Prostate gland (tissue), 2 donors: ENCODE results near the gene RIPOR3. TPM values are rescaled to one million over a fixed set of nuclear protein-coding genes. Genes with fewer than 3 reads are reported as not detected.
"Not testable (repeated sequence)": the region's sequence is repeated elsewhere in the genome, so short reads cannot be mapped to it uniquely, and the experiment has no call there.

ENCODE experiments used
- DNase-seq: peaks from one replicate; pipeline ENCODE4 v3.0.0-alpha.2; 2019; ENCODE audit warnings: low spot score
- H3K27ac ChIP-seq, 2 donors: fragments of 200-600 bp; sonication (generic); 2 replicates each; pipeline ENCODE4 v1.5.1; 2017 to 2019
- H3K27me3 ChIP-seq: fragments of 200-600 bp; sonication (generic); replicated peaks from 2 replicates; pipeline ENCODE4 v1.5.1; 2019; ENCODE audit not compliant: insufficient read depth
- H3K36me3 ChIP-seq, 2 donors: fragments of 200-600 bp; sonication (generic); 1 replicate in 1 of 2; 2 replicates in 1 of 2; pipeline versions ENCODE4 v1.5.1 to v1.8.1; 2017 to 2019
- H3K4me1 ChIP-seq: fragments of 200-600 bp; sonication (generic); replicated peaks from 2 replicates; pipeline ENCODE4 v1.5.1; 2019
- H3K4me3 ChIP-seq, 2 donors: fragments of 200-600 bp; sonication (generic); 2 replicates each; pipeline ENCODE4 v1.5.1; 2017 to 2019
- H3K9me3 ChIP-seq: fragments of 200-600 bp; sonication (generic); 2 replicates; pipeline ENCODE4 v1.5.1; 2017
- POLR2A ChIP-seq: fragments of 450-650 bp; IDR thresholded peaks from one replicate; pipeline ENCODE4 v1.6.1; 2016; ENCODE audit warnings: antibody characterized with exemption, mild to moderate bottlenecking
- POLR2AphosphoS5 ChIP-seq: sonication (generic); formaldehyde crosslinking; IDR thresholded peaks from one replicate; pipeline ENCODE4 v1.6.1; 2017; ENCODE audit warnings: antibody characterized with exemption
- WGBS: methylation state at CpG from one replicate; pipeline ENCODE4 v1.1.5; 2018; 5-methylcytosine and 5-hydroxymethylcytosine counted together
- intact Hi-C: fragments of 100-400 bp; cut with DNase I; formaldehyde crosslinking; loops from one replicate; pipeline ENCODE4 v1.14.2; 2022
- total RNA-seq, 2 donors: library from RNA; depleted of rRNA; stranded (reverse); fragments of >200 nt; gene quantifications; one replicate each; pipeline ENCODE4 v1.1.0, GENCODE V29; 2016
- TF ChIP-seq, protein P1 (sequence below), 4 experiments: fragments of 200-600 bp in 2 of 4; fragments of 450-650 bp in 2 of 4; sonication (generic) in 2 of 4; IDR thresholded peaks; 1 replicate in 3 of 4; 2 replicates in 1 of 4; pipeline ENCODE4 v1.5.1; 2016 to 2019; ENCODE audit warnings: antibody characterized with exemption in 4 of 4, mild to moderate bottlenecking in 2 of 4, moderate library complexity in 2 of 4

Gene RIPOR3
- total RNA-seq, 2 donors from 2014 or later, result 0.55 to 11.3 TPM

DNA sequence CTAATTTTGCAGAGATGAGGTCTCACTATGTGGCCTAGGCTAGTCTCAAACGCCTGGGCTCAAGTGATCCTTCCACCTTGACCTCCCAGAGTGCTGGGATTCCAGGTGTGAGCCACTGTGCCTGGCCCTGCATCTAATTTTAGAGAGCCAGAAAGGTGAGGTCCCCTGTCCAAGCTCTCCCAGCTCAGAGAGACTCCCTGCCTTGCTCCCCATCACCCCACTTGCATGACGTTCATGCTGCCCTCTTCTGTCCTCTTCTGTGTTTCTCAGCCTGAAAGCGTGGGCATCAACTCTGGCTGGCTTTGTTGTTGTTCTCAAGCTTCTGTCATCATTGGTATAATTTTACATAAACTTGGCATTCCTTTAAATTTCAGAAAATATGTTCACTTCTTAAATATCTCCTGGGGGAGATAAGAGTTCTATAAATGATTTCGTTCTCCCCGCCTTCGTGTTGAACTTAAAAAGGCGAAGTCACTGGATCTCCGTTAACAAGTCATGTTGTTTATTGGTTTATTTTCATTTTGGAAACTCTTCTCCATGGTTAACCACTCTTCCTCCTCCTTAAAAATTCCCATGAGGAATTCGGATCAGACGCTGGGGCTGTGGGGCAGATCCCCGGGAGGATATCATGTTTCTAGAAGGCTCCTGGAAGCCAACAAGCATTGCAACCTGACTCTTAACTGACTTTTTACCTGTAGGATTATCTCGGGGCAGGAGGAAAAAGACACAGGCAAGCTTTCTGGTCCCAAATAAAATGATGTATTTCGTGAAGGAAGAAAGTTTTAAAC, 26.8 kb upstream of the RIPOR3 start:
- no peaks in the 10 kb centered on the region for H3K9me3 ChIP-seq
- no peaks in the 10 kb centered on the region for H3K27me3 ChIP-seq
- intact Hi-C loops, result no loop called here
- H3K36me3 ChIP-seq, result no peaks in the 10 kb centered on the region
- TF ChIP-seq POLR2AphosphoS5 (no peak), POLR2A (no peak)
- TF ChIP-seq, protein P1, sequence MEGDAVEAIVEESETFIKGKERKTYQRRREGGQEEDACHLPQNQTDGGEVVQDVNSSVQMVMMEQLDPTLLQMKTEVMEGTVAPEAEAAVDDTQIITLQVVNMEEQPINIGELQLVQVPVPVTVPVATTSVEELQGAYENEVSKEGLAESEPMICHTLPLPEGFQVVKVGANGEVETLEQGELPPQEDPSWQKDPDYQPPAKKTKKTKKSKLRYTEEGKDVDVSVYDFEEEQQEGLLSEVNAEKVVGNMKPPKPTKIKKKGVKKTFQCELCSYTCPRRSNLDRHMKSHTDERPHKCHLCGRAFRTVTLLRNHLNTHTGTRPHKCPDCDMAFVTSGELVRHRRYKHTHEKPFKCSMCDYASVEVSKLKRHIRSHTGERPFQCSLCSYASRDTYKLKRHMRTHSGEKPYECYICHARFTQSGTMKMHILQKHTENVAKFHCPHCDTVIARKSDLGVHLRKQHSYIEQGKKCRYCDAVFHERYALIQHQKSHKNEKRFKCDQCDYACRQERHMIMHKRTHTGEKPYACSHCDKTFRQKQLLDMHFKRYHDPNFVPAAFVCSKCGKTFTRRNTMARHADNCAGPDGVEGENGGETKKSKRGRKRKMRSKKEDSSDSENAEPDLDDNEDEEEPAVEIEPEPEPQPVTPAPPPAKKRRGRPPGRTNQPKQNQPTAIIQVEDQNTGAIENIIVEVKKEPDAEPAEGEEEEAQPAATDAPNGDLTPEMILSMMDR (IDR thresholded peaks at IDR 0.05), result no peak
- peak overlapping the region in 1 of 2 donors; percentile 33 for H3K27ac ChIP-seq
- WGBS, result 47% methylated on average over 13 of the region's 13 CpGs
- H3K4me1 ChIP-seq, result no peaks in the 10 kb centered on the region
- no peak overlapping the region for H3K4me3 ChIP-seq
- DNase-seq, result no peak

GRCh38 chr20:50717312-50717711, 26.0 kb upstream of the RIPOR3 start:
- 92% methylated on average over 2 of the region's 2 CpGs for WGBS
- intact Hi-C loops, result no loop called here
- H3K9me3 ChIP-seq, result no peaks in the 10 kb centered on the region
- H3K27ac ChIP-seq, result no peak overlapping the region
- H3K27me3 ChIP-seq, result no peaks in the 10 kb centered on the region
- no peak overlapping the region for H3K4me3 ChIP-seq
- no peaks in the 10 kb centered on the region for H3K36me3 ChIP-seq
- no peak for TF ChIP-seq POLR2A
- TF ChIP-seq, protein P1 (IDR thresholded peaks at IDR 0.05), result no peak
- TF ChIP-seq POLR2AphosphoS5, result no peak
- no peak for DNase-seq
- H3K4me1 ChIP-seq, result no peaks in the 10 kb centered on the region

DNA sequence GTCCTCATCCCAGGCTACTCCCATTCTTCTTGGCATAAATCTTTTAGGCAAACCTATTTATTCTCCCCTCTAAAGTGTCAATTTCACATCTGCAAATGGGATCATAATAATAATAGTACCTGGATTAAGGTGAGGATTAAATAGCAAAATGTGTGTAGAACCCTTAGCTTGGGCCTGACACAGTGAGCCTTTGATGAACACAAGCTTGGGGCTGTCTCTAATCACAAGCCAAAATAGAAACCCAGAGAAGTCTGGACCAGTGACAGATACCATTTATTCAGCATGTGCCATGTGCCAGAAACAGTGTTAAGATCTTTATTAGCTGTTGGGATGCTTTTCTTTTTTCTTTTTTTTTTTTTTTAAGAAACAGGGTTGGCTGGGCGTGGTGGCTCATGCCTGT, 25.2 kb upstream of the RIPOR3 start:
- no peak overlapping the region for H3K4me3 ChIP-seq
- no peak overlapping the region for H3K27ac ChIP-seq
- intact Hi-C loops, result no loop called here
- no peaks in the 10 kb centered on the region for H3K9me3 ChIP-seq
- H3K4me1 ChIP-seq, result no peaks in the 10 kb centered on the region
- DNase-seq, result no peak
- no peaks in the 10 kb centered on the region for H3K36me3 ChIP-seq
- TF ChIP-seq POLR2AphosphoS5 (no peak), POLR2A (no peak)
- TF ChIP-seq, protein P1 (IDR thresholded peaks at IDR 0.05), result no peak
- H3K27me3 ChIP-seq, result no peaks in the 10 kb centered on the region
- 50% methylated on average over 1 of the region's 1 CpG for WGBS

DNA sequence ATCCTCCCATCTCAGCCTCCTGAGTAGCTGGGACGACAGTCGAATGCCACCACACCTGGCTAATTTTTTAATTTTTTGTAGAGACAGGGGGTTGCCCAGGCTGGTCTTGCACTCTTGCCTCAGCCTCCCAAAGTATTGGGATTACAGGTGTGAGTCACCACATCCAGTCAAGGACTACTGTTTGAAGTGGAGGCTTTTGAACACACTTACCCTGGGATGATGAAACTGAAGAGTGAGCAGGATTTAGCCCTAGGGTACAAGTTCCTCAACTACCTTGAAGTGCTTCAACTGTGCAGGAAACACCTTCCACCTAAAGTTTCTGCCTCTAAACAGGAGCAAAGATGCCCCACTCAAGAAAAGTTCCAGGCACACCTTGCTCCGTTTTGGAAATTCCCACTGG, 24.4 kb upstream of the RIPOR3 start:
- 92% methylated on average over 3 of the region's 3 CpGs for WGBS
- H3K4me3 ChIP-seq, result no peak overlapping the region
- intact Hi-C loops, result no loop called here
- TF ChIP-seq POLR2A (no peak), POLR2AphosphoS5 (no peak)
- TF ChIP-seq, protein P1 (IDR thresholded peaks at IDR 0.05), result no peak
- no peak for DNase-seq
- H3K9me3 ChIP-seq, result no peaks in the 10 kb centered on the region
- no peak overlapping the region for H3K27ac ChIP-seq
- H3K27me3 ChIP-seq, result no peaks in the 10 kb centered on the region
- no peaks in the 10 kb centered on the region for H3K4me1 ChIP-seq
- no peaks in the 10 kb centered on the region for H3K36me3 ChIP-seq

GRCh38 chr20:50714426-50714825, 23.1 kb upstream of the RIPOR3 start:
- DNase-seq, H3K4me3 ChIP-seq, H3K27ac ChIP-seq, H3K27me3 ChIP-seq, H3K9me3 ChIP-seq, H3K36me3 ChIP-seq, H3K4me1 ChIP-seq: not testable (repeated sequence)
- intact Hi-C loops, result loop anchor here (5.0 kb wide), 1 partner anchor 87 kb away; no protein-coding TSS in a partner anchor
- 94% methylated on average over 12 of the region's 12 CpGs for WGBS
